ENCODE data around the gene MRPL24.

MRPL24 gene

DNA sequence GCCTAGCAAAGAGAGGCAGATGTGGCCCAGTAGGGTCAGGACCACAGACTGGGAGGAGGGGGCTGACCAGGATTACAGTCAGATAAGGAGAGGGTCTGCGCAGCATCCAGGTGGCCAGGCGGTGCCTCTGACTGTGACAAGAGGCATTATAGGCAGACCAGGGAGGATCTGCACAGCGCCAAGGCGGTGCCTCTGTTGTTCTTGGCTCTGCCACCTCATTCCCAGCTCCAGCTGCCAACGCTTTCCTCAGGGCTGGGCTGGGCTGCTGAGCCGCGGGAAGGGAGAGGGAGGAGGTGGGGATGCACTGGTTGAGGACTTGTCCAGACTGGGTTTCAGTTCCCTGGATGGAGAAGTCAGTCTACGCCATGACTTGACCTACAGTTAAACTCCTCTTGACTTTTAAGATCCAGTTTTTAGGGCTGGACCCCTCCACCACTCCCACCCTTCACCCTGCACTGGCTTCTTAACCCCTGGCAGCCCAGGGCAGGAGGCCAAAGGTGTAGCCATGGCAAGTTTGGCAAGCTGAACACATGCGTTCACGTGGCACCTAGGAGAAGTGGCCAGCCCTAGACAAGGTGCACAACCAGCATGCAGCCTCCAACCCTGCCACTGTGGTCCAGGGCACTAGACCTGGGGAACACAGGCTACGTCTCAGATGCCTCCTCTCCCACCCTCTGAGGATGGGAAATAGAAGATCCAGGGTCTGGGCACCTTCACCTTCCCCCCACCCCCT lies 31.0 kb downstream of the MRPL24 start:
- DNase-seq (ENCODE audit: low read depth in 2 of 2): no peak

DNA sequence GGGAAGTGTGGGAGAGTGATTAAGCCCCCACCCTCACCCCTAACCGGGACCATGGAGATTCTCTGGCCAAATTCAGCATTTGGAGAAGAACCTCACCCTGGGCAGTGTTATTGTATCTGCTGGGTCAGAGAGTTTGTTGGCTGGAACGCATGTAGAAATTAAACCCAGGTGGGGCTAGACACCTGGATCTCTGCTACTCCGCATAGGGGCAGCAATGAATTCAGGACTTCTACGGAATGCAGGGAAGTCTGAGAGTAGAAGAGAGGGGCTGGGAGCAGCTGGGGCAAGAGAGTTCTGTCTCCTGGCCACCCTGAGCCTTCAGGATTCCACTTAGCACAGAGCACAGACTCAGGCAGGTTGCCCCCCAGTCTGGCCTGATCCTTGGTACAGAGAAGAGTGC lies 31.9 kb downstream of the MRPL24 start:
- DNase-seq (ENCODE audit: low read depth in 2 of 2): no peak

DNA sequence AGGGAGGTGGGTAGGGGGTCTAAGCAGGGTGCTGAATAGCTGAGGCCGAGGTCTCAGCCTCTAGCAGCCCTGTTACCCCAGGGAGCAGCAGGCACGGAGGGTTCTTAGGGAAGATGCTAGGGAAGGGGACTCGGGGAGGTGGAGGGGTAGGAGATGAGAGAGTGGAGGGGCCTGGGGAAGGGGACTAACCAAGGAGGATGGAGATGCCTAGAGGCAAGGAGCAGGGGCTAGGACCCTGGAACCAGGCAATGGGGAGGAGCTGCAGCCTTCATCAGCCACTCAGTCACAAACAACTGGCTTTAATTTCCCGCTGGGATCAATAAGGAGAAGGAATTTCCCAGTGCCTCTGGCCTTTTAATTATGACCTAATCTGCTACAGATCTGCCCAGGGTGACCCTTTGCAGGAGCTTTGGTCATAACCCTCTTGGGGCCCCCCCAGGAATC lies 32.6 kb downstream of the MRPL24 start:
- DNase-seq (ENCODE audit: low read depth in 2 of 2): no peak

DNA sequence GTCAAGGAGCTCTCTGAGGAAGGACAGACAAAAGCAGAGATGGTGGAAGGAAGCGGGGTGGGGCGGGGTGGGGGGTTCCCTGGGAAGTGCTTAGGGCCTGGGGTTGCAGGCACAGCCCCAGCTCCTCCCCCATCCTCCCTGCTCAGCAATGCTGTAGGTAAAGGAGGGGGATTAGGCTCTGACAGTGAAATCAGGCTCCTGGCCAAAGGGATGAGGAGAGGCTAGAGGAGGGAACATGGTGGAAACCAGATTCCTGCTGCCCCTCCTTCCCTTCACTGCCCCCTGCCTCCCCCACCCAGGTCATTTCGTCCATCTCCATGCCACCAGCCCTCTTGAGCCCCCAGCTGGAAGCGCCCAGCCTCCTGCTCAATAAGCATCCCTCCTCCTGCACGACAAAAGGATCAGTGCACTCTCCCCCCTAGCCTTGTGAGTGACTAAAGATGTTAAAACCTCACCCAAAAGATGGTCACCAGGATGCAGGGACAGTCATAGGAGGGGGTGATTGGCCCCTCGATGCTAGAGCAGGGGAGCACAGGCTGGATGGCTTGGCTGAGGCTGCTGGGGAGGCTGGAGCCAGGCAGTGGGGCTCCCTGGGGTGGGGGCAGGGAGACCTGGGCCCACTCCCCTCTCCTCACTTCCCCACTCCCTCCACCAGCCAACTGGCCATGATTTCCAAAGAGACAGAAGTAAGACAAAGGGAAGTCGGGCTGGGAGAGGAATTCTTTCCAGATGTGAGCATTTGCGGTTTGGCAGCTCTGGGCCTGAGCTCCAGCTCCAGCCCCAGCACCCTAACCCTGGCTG lies 33.3 kb downstream of the MRPL24 start:
- no peak for DNase-seq (ENCODE audit: low read depth in 2 of 2)

DNA sequence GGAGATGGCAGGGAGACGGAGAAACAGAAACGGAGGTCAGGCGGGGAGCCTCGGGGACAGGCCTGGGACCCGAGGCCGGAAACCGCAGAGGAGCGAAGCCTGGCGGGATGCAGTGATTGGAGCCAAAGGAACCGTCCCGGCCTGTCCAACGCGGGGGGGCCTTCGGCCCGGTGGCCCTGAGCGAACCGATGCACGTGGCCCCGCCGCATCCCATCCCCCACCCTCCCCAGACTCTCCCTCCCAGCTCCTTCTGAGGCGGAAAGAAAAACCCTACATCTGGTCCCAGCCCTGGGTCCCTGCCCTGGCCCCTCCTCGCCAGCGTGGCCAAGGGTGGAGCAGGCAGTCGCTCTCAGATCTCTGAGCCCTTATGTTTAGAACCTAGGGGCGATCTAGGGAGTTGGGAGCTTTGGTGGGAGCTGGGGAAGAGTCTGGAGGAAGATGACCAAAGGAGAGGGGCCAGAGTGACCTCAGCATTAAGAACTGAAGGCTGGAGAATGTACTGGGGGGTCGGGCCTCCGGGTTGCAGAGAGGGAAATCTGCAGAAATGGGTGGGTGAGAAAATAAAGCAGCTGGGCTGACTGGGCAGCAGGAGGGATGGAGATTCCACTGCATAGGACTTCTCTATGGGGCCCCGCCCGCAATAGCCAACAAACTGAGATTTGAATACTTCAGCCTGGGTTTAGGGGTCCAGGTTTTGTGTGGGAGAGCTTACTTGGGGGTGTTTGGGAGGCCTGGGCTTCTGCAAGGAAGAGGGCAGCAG lies 34.1 kb downstream of the MRPL24 start:
- no peak for DNase-seq (ENCODE audit: low read depth in 2 of 2)

DNA sequence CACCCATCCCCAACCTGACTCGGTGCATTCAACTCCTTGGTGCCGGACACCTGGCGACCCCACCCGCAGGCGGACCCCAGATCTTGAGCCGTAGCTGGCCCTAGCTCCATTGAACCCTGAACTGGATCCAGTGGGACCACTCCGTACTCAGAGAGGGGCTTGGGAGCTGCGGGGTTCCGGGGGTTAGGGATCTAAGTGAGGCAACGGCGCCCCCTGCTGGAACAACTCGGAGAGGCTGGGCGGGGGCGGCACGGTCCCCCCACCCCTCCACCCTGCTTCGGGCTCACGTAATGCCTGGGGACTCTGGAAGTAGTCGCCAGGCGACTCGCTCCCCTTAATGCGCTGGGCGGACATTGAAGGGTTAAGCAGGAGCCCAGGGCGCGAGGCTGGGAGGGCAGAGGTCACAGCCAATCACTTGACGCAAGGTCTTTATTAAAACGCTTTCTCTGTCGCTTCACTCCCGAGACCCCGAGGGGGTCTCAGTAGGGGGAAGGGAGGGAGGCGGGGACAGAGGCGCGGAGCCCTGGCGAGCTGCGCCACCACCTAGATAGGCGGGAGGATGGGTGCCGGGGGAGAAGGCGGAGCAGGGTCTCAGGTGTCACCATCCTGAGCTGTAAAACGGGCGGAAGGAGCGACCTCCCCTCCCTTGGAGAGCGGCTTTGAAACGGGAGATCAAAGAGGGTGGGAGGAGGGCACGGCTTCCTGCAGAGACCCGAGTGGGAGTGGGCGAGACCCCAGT lies 34.8 kb downstream of the MRPL24 start:
- DNase-seq (ENCODE audit: low read depth in 2 of 2): peak; percentile 54 to 67

DNA sequence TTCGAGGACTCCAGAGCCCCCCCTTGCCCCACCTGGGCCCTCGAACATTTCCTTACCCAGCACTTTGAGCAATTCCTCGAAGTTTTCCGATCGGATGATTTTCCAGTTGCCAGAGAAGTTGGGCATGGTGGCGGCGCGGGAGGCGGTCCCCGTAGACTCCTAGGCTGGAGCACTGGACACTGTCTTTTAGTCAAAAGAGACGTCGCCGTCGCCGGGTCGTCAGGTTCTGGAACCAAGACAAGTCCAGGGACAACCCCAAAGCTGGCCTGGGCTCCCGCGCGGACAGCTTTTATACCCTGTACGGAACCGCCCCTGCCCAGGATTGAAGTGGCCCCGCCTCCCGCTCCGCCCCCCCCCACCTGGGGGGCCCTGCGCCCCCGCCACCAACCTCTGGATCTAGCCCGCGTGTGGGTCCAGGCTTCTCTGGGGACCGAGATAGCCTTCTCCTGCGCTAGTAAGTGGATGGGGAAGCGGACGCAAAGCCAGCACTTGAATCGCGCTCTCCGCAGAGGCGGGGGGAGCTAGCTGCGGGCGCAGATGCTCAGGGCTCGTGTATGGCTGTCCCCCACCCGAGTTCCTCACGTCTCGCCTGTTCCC lies 35.5 kb downstream of the MRPL24 start, which contains the start of gene CRABP2:
Gene CRABP2, minus strand, starts transcription at position 263 of the 597 bp plus-strand sequence. Its CDS starts 137 bp downstream, at position 126.
- no peak for DNase-seq (ENCODE audit: low read depth in 2 of 2)

DNA sequence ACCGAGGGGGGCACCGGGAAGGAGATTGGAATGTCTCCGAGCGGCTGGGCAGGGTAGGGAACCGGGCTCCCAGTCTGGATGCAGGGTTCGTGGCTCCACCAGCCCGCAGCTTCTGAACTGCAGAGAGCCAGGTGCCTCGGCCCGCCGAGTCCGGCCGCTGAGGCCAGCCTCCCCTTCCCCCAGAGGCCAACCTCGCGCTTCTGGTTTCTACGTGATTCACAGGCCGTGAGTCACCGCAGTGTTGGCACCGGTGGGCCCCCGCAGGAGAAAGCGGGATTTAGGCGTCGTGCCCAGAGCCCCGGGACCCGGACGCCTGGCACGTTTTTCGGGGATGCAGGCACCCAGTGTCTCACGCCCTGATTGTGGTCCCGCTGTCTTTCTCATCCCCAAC lies 36.0 kb downstream of the MRPL24 start:
- DNase-seq (ENCODE audit: low read depth in 2 of 2): peak in 1 of 2 donors; percentile 38

DNA sequence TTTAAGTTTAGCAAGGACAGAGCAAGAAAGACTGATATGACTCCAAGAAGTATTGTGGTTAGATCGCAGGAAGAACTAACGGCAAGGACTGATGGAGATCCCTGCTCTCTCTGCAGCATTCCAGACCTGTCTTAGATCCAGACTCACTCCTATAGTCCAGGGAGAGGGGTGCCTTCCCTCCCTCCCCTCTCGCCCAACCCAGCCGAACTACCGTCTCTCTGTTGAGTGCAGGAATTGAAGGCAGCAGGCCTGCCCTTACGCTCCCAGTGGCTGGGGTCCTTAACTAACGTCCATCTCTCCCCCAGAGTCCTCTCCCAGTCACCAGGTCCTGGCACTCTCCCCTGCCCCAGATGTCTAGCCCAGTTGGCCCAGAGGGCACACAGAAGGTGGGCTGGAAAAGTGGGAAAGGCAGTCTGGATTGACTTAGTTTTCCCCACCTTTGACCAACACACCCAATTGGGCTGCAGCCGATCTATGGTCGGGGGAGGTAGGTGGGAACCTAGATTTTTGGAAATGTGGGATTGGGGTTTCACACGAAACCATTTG lies 36.6 kb downstream of the MRPL24 start:
- DNase-seq (ENCODE audit: low read depth in 2 of 2): no peak

DNA sequence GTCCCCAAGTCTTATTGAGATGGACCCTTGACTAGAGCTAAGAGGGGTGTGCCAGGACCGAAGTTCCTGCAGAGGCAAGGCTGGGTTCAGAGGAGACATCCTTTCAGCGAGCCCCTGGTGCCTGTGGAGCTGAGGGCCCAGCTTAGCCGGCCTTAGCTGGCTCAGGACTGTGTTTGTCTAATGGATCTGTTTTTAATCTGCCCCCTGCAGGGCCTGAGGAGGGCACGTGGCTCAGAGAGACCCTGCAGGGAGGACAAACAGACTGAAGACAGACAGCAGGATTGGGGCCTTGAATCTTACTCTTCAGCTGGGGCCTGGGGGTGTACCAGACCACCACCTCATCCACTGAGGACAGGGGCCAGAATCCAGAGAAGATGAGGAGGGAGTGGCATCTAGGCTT lies 37.1 kb downstream of the MRPL24 start:
- no peak for DNase-seq (ENCODE audit: low read depth in 2 of 2)

DNA sequence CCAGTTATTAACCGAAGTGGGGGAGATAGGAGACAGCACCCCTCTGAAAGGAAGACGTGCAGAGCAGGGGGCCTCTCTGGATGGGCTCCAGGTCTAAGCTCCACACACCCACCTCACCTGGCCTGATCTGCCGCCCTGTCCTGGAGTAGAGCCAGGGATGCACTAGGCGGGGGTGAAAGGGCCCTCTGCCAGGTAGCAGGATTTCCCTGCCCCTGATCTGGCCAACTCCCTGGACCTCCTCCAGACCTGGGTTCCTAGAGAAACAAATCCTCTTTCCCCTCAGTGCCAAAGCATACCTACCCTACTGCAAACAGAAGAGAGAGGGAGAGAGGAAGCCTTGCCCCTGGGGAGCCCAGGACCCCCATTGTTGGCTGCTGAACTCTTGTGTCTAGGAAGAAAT lies 37.6 kb downstream of the MRPL24 start:
- no peak for DNase-seq (ENCODE audit: low read depth in 2 of 2)

DNA sequence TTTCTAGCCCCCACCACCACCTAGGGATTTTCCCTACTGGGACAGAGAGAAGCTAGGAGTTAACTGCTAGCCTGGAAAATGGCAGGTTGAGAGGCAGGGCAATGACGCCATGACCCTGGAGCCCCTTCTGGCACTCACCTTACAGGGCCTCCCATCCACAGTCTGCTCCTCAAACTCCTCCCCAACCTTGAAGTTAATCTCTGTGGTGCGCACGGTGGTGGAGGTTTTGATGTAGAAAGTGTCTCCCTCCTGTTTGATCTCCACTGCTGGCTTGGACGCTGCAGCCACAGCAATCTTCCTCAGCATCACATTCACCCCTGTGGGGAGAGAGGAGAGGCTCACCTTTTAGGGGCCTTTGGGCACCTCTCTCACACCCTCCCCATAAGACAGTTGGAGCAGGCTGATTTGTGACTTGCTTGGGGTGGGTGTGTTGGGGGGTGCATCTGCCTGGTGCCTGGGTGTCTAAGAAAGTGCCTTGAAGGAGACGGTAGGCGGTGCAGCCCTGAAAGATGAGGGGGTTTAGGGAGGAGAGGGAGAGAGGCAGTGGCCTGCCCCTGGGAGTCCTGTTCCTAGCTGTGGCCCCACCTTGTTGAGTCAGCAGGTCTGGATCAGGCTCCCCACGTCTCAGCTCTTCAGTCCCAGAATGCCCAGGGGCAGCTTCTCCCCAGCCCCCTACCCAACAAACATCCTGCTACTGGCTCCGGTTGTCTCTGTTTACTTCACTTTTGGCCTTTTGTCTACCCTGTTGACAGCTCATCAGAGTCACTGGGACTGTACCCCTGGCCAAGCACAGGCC lies 40.0 kb downstream of the MRPL24 start:
- DNase-seq (ENCODE audit: low read depth in 2 of 2): no peak

DNA sequence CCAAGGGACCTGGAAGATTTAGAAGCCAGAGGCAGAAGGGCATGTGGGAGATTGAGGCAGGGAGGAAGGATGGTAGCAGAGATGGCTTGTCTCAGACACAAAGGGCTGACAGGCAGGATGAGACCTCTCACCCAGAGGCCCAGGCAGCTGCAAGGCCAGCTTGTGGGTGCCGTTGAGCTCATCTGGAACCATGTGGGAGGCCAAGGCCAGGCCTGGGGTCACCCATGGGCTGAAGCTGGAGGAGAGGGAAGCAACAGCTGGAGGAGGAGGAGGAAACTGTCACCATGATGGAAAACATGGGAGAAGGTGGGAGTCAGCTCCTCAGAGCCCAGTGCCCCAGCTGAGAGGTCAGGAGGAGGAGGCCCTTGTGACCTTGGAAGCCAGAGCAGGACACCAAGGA lies 41.9 kb downstream of the MRPL24 start:
- DNase-seq (ENCODE audit: low read depth in 2 of 2): no peak

DNA sequence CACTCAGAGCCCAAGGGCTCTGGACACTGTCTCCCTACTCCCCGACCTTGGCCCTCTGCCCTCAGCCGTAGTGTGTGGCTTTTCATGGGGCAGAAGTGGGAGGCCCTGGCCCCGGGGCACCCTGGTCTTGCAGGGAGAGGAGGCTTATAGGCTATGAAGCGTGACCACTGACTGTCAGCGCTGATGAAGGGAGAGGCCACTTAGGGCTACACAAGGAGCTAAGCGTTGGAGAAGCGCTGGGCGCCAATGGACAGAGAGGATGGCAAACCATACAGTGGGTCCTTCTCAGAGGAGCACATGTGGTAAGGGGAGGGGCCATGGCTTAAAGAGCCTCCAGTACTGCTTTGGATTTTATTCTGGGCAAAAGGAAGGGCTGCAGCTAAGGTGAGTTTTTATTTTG lies 43.4 kb downstream of the MRPL24 start:
- no peak for DNase-seq (ENCODE audit: low read depth in 2 of 2)

DNA sequence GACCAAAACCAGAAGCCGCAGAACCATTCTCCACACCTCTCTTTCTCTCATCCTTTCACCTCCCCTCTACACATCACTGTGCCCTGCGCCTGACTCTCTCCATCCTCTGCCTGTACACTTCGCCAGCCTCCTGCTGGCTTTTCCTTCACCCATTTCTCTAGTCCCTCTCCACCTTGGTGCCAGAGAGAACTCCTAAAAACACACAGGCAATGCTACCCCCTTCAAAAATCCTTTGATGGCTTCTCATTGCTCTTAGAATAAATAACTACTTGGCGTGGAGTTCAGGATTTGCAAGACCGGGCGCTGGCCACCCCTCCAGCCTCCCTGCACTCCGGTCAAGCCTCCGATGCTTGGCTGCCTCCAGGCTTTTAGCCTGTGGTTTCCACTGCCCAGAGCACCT lies 44.1 kb downstream of the MRPL24 start:
- no peak for DNase-seq (ENCODE audit: low read depth in 2 of 2)

DNA sequence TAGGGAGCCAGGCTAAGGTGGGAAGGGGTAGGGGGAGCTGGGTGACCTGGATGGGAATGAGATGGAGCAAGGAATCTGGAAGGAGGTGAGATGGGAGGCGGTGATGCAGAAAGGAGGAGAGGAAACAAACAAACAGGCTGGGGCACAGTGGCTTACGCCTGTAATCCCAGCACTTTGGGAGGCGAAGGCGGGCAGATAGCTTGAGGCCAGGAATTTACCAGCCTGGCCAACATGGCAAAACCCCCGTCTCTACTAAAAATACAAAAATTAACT lies 46.3 kb downstream of the MRPL24 start:
- DNase-seq (ENCODE audit: low read depth in 2 of 2): no peak

DNA sequence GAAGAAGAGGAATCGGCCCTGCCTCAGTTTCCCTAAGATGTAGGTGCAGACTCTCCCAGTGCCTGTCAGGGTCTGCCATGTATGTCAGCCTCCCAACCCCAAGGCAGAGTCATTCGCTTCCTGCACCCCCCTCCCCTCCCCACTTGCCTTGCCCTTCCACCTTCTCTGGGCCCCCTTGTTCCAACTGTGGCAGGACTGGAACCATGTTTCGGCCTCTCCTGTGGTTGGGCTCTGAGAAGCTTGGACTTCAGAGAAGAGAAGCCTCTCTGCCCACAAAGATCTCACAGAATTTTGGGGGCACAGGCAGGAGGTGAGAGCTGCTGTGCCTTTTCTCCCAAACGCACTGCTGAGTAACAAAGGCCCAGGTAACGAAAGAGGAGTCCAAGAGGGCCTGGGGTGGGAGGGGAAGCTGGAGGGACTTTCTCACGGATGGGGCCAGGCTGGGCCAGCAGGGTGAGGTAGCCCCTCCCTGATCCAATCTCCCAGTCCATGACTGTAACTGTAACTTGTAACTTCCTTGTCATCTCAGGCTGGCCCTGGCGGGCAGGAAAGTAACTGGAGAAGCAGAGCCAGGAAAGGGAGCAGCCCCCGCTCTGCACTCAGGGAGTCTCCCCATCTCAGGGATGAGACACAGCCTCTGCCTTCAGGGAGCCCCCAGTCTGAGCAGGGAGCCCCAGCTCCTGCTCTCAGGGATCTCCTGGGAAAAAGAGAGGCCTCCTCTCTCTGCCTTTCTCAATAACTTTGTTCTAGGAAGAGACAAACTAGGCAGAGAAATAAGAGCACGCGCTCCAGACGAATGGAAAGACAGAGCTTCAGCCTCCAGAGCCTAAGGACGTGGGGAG lies 46.8 kb downstream of the MRPL24 start:
- no peak for DNase-seq (ENCODE audit: low read depth in 2 of 2)

DNA sequence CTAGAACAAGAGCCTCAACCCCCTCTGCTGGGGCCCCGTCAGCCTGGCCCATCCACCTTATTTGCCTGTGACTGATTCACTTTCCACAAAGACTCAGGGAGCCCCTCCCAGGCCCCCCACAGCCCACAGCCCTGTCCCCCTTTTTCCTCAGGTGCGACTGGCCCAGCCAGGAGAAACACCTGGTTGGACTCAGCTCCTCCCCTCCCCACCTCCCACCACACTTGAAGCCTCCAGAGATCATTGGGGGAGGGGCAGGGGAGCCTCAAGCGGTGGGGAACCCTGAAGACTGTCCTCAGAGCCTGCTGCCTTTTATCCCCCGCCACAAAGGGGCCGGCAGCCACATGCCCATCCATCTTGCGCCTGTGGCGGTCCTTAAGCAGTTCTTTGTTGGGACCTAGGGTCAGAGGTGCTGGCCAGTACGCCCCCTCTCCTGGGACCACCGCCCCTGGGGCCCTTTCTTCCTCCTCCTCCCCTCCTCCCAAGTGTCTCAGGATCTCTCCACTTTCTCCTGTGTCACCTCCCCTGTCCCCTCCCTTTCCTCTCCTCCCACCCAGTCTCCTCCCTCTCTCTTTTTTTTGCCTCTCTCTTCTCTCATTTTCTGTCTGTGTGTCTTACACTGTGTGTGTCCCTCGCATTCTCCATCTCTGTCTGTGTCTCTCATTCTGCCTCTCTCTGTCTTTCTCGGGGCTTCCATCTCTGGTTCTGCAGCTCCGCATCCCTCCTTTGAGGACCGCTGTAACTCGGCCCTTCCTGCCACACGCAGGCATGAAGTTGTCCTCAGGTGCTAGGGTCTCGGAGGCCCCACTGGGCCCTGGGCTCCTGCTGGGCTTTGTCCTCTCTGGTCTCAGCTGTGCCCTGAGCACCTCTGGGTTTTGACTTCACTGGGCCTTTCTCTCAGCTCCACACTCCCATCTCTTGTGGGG lies 47.7 kb downstream of the MRPL24 start:
- no peak for DNase-seq (ENCODE audit: low read depth in 2 of 2)

Data from activated CD4-positive, alpha-beta T cell treated with anti-CD3 and anti-CD28 coated beads for 24 hours (primary cell).